ENCODE measurements around the gene ACVR1.

DNA sequence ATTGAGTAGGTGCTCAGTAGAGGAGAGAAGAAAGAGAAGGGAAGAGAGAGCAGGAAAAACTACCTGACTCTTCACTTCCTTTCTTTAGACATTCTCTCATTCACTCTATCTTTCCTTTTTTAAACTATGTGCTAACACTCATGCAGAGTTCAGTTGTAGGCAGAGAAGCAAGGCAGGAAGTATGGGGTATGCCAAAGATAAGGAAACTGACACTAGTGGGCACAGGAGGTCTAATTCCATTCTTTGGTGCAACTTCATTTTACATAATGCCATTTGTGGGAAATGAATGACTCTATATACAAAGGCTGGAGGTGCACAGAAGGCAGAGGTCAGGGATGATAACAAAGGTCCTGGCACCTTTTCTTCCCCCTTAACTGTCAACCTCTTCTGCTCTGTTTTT lies 35.1 kb upstream of the ACVR1 start:
- TF ChIP-seq, protein P1, sequence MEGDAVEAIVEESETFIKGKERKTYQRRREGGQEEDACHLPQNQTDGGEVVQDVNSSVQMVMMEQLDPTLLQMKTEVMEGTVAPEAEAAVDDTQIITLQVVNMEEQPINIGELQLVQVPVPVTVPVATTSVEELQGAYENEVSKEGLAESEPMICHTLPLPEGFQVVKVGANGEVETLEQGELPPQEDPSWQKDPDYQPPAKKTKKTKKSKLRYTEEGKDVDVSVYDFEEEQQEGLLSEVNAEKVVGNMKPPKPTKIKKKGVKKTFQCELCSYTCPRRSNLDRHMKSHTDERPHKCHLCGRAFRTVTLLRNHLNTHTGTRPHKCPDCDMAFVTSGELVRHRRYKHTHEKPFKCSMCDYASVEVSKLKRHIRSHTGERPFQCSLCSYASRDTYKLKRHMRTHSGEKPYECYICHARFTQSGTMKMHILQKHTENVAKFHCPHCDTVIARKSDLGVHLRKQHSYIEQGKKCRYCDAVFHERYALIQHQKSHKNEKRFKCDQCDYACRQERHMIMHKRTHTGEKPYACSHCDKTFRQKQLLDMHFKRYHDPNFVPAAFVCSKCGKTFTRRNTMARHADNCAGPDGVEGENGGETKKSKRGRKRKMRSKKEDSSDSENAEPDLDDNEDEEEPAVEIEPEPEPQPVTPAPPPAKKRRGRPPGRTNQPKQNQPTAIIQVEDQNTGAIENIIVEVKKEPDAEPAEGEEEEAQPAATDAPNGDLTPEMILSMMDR (IDR thresholded peaks at IDR 0.05) = no peak
- TF ChIP-seq POLR2A (IDR thresholded peaks at IDR 0.05) = no peak
- TF ChIP-seq POLR2AphosphoS5 (IDR thresholded peaks at IDR 0.05) = no peak
- no peak for TF ChIP-seq EP300 (IDR thresholded peaks at IDR 0.05)
